SK-N-SH treated with all-trans-retinoic acid at 6 μM for 48 hours (cell line): ENCODE results near the gene PNLIP.

Experiments
- ARNTL ChIP-seq: fragments of 450-650 bp; formaldehyde crosslinking; IDR thresholded peaks from 2 replicates; pipeline ENCODE4 v1.5.0; 2020; ENCODE audit warnings: low read depth, mild to moderate bottlenecking, moderate library complexity, borderline replicate concordance
- BACH2 ChIP-seq: fragments of 250-450 bp; sonication (Bioruptor Pico); IDR thresholded peaks from 2 replicates; pipeline ENCODE4 v1.9.0; 2021; ENCODE audit warnings: mild to moderate bottlenecking, borderline replicate concordance
- ESRRG ChIP-seq: fragments of 250-450 bp; sonication (Bioruptor Pico); IDR thresholded peaks from 2 replicates; pipeline ENCODE4 v1.6.1; 2021; ENCODE audit warnings: mild to moderate bottlenecking
- ISL1 ChIP-seq: fragments of 250-450 bp; sonication (Bioruptor Pico); IDR thresholded peaks from 2 replicates; pipeline ENCODE4 v2.1.2; 2022; ENCODE audit warnings: mild to moderate bottlenecking, moderate library complexity
- OSR1 ChIP-seq: fragments of 250-450 bp; sonication (Bioruptor Pico); IDR thresholded peaks from 2 replicates; pipeline ENCODE4 v1.8.0; 2022; ENCODE audit warnings: moderate library complexity, mild to moderate bottlenecking, inconsistent platforms
- PPARA ChIP-seq: fragments of 250-450 bp; sonication (Bioruptor Pico); IDR thresholded peaks from 2 replicates; pipeline ENCODE4 v1.5.0; 2020; ENCODE audit warnings: mild to moderate bottlenecking, borderline replicate concordance
- SNAI2 ChIP-seq: fragments of 250-450 bp; sonication (Bioruptor Pico); IDR thresholded peaks from 2 replicates; pipeline ENCODE4 v1.5.0; 2020; ENCODE audit warnings: mild to moderate bottlenecking, moderate library complexity
- TOX ChIP-seq: fragments of 250-450 bp; sonication (Bioruptor Pico); IDR thresholded peaks from 2 replicates; pipeline ENCODE4 v1.8.0; 2021; ENCODE audit warnings: mild to moderate bottlenecking, moderate library complexity, borderline replicate concordance
- ZFP3 ChIP-seq: fragments of 250-450 bp; sonication (Bioruptor Pico); IDR thresholded peaks from 2 replicates; pipeline ENCODE4 v1.5.0; 2020; ENCODE audit warnings: mild to moderate bottlenecking, moderate library complexity
- ZFP30 ChIP-seq: fragments of 450-650 bp; formaldehyde crosslinking; IDR thresholded peaks from 2 replicates; pipeline ENCODE4 v1.5.0; 2022; ENCODE audit warnings: mild to moderate bottlenecking, moderate library complexity
- ZNF565 ChIP-seq: fragments of 450-650 bp; formaldehyde crosslinking; conservative IDR thresholded peaks from 2 replicates; pipeline ENCODE4 v1.5.0; 2020; ENCODE audit warnings: low read depth, mild to moderate bottlenecking, moderate library complexity
- TF ChIP-seq, protein P1 (sequence below): fragments of 250-450 bp; sonication (Bioruptor Pico); IDR thresholded peaks from 2 replicates; pipeline ENCODE4 v1.8.0; 2020; ENCODE audit warnings: mild to moderate bottlenecking, moderate library complexity, borderline replicate concordance
- TF ChIP-seq, protein P2 (sequence below): fragments of 250-450 bp; sonication (Bioruptor Pico); IDR thresholded peaks from 2 replicates; pipeline ENCODE4 v1.5.1; 2021; ENCODE audit warnings: mild to moderate bottlenecking, moderate library complexity
- TF ChIP-seq, protein P3 (sequence below): fragments of 250-450 bp; sonication (Bioruptor Pico); IDR thresholded peaks from 2 replicates; pipeline ENCODE4 v1.8.0; 2021; ENCODE audit warnings: low read depth, mild to moderate bottlenecking, moderate library complexity, borderline replicate concordance

DNA sequence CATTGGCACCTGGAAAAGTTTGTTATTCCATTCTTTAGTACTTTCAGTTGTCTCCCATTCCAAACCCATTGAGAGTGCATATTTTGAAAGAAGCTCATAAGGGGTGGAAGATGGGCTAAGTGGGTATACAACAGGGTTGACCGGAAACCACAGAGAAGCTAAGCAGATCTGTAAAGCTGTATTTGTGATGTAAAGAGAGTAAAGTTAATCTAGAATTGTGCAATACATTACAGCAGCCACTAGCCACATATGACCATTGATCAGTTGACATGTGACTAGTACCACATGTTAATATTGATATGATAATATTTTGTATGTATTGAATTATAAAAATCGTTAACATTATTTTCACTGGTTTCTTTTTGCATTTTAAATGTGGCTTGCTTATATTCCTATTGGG, 4.9 kb upstream of the PNLIP start:
- TF ChIP-seq OSR1 (CRISPR knock-in tag) = no peak
- no peak for TF ChIP-seq ZFP3 (CRISPR knock-in tag)
- no peak for TF ChIP-seq TOX (CRISPR knock-in tag)
- TF ChIP-seq BACH2 = no peak
- TF ChIP-seq, protein P1, sequence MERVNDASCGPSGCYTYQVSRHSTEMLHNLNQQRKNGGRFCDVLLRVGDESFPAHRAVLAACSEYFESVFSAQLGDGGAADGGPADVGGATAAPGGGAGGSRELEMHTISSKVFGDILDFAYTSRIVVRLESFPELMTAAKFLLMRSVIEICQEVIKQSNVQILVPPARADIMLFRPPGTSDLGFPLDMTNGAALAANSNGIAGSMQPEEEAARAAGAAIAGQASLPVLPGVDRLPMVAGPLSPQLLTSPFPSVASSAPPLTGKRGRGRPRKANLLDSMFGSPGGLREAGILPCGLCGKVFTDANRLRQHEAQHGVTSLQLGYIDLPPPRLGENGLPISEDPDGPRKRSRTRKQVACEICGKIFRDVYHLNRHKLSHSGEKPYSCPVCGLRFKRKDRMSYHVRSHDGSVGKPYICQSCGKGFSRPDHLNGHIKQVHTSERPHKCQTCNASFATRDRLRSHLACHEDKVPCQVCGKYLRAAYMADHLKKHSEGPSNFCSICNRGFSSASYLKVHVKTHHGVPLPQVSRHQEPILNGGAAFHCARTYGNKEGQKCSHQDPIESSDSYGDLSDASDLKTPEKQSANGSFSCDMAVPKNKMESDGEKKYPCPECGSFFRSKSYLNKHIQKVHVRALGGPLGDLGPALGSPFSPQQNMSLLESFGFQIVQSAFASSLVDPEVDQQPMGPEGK (CRISPR knock-in tag) = no peak
- no peak for TF ChIP-seq PPARA (CRISPR knock-in tag)
- TF ChIP-seq ZFP30 = no peak
- TF ChIP-seq, protein P2, sequence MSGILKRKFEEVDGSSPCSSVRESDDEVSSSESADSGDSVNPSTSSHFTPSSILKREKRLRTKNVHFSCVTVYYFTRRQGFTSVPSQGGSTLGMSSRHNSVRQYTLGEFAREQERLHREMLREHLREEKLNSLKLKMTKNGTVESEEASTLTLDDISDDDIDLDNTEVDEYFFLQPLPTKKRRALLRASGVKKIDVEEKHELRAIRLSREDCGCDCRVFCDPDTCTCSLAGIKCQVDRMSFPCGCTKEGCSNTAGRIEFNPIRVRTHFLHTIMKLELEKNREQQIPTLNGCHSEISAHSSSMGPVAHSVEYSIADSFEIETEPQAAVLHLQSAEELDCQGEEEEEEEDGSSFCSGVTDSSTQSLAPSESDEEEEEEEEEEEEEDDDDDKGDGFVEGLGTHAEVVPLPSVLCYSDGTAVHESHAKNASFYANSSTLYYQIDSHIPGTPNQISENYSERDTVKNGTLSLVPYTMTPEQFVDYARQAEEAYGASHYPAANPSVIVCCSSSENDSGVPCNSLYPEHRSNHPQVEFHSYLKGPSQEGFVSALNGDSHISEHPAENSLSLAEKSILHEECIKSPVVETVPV (CRISPR knock-in tag) = no peak
- no peak for TF ChIP-seq ARNTL (CRISPR knock-in tag)
- TF ChIP-seq ESRRG = no peak
- TF ChIP-seq SNAI2 = no peak
- no peak for TF ChIP-seq ZNF565 (CRISPR knock-in tag)
- TF ChIP-seq ISL1 = no peak
- TF ChIP-seq, protein P3, sequence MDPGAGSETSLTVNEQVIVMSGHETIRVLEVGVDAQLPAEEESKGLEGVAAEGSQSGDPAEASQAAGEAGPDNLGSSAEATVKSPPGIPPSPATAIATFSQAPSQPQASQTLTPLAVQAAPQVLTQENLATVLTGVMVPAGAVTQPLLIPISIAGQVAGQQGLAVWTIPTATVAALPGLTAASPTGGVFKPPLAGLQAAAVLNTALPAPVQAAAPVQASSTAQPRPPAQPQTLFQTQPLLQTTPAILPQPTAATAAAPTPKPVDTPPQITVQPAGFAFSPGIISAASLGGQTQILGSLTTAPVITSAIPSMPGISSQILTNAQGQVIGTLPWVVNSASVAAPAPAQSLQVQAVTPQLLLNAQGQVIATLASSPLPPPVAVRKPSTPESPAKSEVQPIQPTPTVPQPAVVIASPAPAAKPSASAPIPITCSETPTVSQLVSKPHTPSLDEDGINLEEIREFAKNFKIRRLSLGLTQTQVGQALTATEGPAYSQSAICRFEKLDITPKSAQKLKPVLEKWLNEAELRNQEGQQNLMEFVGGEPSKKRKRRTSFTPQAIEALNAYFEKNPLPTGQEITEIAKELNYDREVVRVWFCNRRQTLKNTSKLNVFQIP = no peak
